Trophoblast cell (in vitro differentiated cells and primary cell): ENCODE data around the gene HMGCR.

Experiments used
- DNase-seq, 2 donors: peaks; one replicate each; pipeline ENCODE4 v3.0.0-alpha.2; 2016
- H2AFZ ChIP-seq: 2 replicates; pipeline ENCODE4 v1.6.1; 2013; ENCODE audit warnings: low read length, moderate library complexity, mild to moderate bottlenecking; ENCODE audit not compliant: insufficient read depth, poor library complexity
- H2AK5ac ChIP-seq: 2 replicates; pipeline ENCODE4 v1.6.1; 2013; ENCODE audit warnings: mild to moderate bottlenecking, low read length
- H2BK120ac ChIP-seq: 2 replicates; pipeline ENCODE4 v1.6.1; 2013; ENCODE audit warnings: low read length, mild to moderate bottlenecking, moderate library complexity; ENCODE audit not compliant: insufficient read depth, poor library complexity
- H2BK12ac ChIP-seq: 2 replicates; pipeline ENCODE4 v1.6.1; 2013; ENCODE audit warnings: mild to moderate bottlenecking, low read length, moderate library complexity
- H2BK5ac ChIP-seq: 2 replicates; pipeline ENCODE4 v1.6.1; 2013; ENCODE audit warnings: low read length, low read depth, moderate library complexity, mild to moderate bottlenecking; ENCODE audit not compliant: poor library complexity
- H3K14ac ChIP-seq: 2 replicates; pipeline ENCODE4 v1.6.1; 2013; ENCODE audit warnings: mild to moderate bottlenecking, low read length
- H3K18ac ChIP-seq: 2 replicates; pipeline ENCODE4 v1.6.1; 2013; ENCODE audit warnings: mild to moderate bottlenecking, low read length
- H3K23ac ChIP-seq: 2 replicates; pipeline ENCODE4 v1.6.1; 2013; ENCODE audit warnings: low read length
- H3K27ac ChIP-seq: 2 replicates; pipeline ENCODE4 v1.5.1; 2013; ENCODE audit warnings: low read depth, mild to moderate bottlenecking, inconsistent platforms, low read length, moderate library complexity
- H3K27me3 ChIP-seq: 2 replicates; pipeline ENCODE4 v1.6.1; 2013; ENCODE audit warnings: inconsistent platforms, mild to moderate bottlenecking, low read length, moderate library complexity; ENCODE audit not compliant: insufficient read depth
- H3K36me3 ChIP-seq, 2 experiments: 1 replicate in 1 of 2; 2 replicates in 1 of 2; pipeline ENCODE4 v1.6.1; 2013; ENCODE audit warnings: low read length in 2 of 2, mild to moderate bottlenecking in 2 of 2, moderate library complexity in 1 of 2; ENCODE audit not compliant: insufficient read depth in 2 of 2, control insufficient read depth in 1 of 2
- H3K4ac ChIP-seq: 2 replicates; pipeline ENCODE4 v1.6.1; 2013; ENCODE audit warnings: low read depth, mild to moderate bottlenecking, low read length, moderate library complexity
- H3K4me1 ChIP-seq, 2 experiments: 1 replicate in 1 of 2; 2 replicates in 1 of 2; pipeline ENCODE4 v1.6.1; 2013; ENCODE audit warnings: low read length in 2 of 2, mild to moderate bottlenecking in 2 of 2, moderate library complexity in 1 of 2; ENCODE audit not compliant: insufficient read depth in 2 of 2, control insufficient read depth in 1 of 2
- H3K4me2 ChIP-seq: 2 replicates; pipeline ENCODE4 v1.6.1; 2013; ENCODE audit warnings: inconsistent platforms, mild to moderate bottlenecking, low read length, moderate library complexity
- H3K4me3 ChIP-seq: 2 replicates; pipeline ENCODE4 v1.5.1; 2013; ENCODE audit warnings: mild to moderate bottlenecking, low read depth, low read length, inconsistent platforms
- H3K79me1 ChIP-seq: one replicate; pipeline ENCODE4 v1.6.1; 2013; ENCODE audit warnings: low read length
- H3K79me2 ChIP-seq: 2 replicates; pipeline ENCODE4 v1.6.1; 2013; ENCODE audit warnings: low read length, mild to moderate bottlenecking; ENCODE audit not compliant: control insufficient read depth, insufficient read depth, poor library complexity
- H3K9ac ChIP-seq: 2 replicates; pipeline ENCODE4 v1.6.1; 2013; ENCODE audit warnings: mild to moderate bottlenecking, low read length
- H3K9me3 ChIP-seq: 2 replicates; pipeline ENCODE4 v1.6.1; 2013; ENCODE audit warnings: low read depth, mild to moderate bottlenecking, control low read depth, inconsistent platforms, low read length; ENCODE audit not compliant: insufficient read depth
- H4K12ac ChIP-seq: 2 replicates; pipeline ENCODE4 v1.6.1; 2013; ENCODE audit warnings: low read depth, mild to moderate bottlenecking, low read length, moderate library complexity
- H4K8ac ChIP-seq: 2 replicates; pipeline ENCODE4 v1.6.1; 2013; ENCODE audit warnings: low read depth, mild to moderate bottlenecking, low read length, moderate library complexity
- H4K91ac ChIP-seq: one replicate; pipeline ENCODE4 v1.6.1; 2013; ENCODE audit warnings: low read depth, mild to moderate bottlenecking, low read length, moderate library complexity
- WGBS: extraction: QIAGEN DNeasy Blood & Tissue Kit; methylation state at CpG from one replicate; pipeline ENCODE4 v1.1.7; 2013; ENCODE audit warnings: missing lambda C conversion rate; ENCODE audit not compliant: insufficient read length, insufficient coverage; ENCODE audit errors: extremely low coverage; 5-methylcytosine and 5-hydroxymethylcytosine counted together

HMGCR gene

DNA sequence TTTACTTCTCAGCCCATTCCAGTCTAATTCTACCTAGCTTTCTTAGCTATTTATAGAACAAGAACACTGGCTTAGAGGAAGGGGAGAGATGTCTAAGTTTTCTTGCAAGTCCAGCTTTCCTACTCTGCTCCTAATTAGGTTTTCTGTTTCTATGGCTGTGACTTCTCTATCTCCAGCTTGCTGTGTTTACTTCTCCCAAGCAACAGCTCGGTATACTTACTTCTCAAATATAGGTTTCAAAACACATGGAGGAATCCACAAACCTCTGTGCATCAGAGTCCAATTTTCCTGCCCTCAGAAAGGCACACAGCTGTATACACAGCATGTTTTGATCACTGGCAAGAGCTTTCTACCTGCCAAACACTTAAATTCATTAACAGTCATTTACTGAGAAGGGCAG, 17.4 kb upstream of the HMGCR start:
- H2AK5ac ChIP-seq, result no peak overlapping the region
- no peak overlapping the region for H3K4ac ChIP-seq
- no peaks in the 10 kb centered on the region for H3K27me3 ChIP-seq
- no peak overlapping the region for H2BK120ac ChIP-seq
- H3K79me1 ChIP-seq, result peaks cover 5% of the 10 kb centered on the region
- no peak overlapping the region for H3K23ac ChIP-seq
- no peaks in the 10 kb centered on the region for H3K79me2 ChIP-seq
- no peak overlapping the region for H4K91ac ChIP-seq
- no peak overlapping the region for H2BK12ac ChIP-seq
- no peak overlapping the region for H2BK5ac ChIP-seq
- H3K9ac ChIP-seq, result no peak overlapping the region
- no peak overlapping the region for H3K4me3 ChIP-seq
- H3K27ac ChIP-seq, result no peak overlapping the region
- no peaks in the 10 kb centered on the region for H3K9me3 ChIP-seq
- no peak overlapping the region for H3K18ac ChIP-seq
- H3K4me1 ChIP-seq, result peaks cover 4 to 13% of the 10 kb centered on the region in 2 experiments
- no peak overlapping the region for H4K12ac ChIP-seq
- H3K36me3 ChIP-seq, result no peaks in the 10 kb centered on the region
- no peak overlapping the region for H3K4me2 ChIP-seq
- WGBS, result no CpG with 5 or more reads among the region's 1 CpG
- H2AFZ ChIP-seq, result no peak overlapping the region
- no peak overlapping the region for H4K8ac ChIP-seq
- no peak overlapping the region for H3K14ac ChIP-seq
- DNase-seq, result no peak

DNA sequence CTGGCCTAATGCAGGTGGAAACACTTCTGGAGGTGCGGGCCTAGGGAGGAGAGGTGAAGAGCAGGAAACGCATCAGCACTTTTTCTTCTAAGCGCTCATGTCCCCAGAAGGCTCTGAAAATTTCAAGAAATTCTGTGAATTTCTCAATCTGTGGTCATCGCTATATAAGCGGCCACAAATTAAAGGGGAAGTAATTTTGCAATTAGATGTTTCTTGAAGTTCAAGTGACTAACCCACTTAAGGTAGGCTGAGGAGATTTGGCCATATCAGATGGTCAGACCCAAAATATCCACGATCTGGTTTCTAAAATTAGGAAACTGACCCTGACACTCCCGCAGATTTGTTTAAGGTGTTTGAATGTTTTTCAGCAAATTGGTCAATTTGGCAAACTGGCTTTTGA, 16.6 kb upstream of the HMGCR start:
- H3K14ac ChIP-seq, result no peak overlapping the region
- no peak overlapping the region for H2AK5ac ChIP-seq
- peak; percentile 39 to 63 for DNase-seq
- H4K8ac ChIP-seq, result no peak overlapping the region
- H3K4me3 ChIP-seq, result no peak overlapping the region
- H3K36me3 ChIP-seq, result no peaks in the 10 kb centered on the region
- H3K4me1 ChIP-seq, result peaks cover 4 to 13% of the 10 kb centered on the region in 2 experiments
- H3K18ac ChIP-seq, result no peak overlapping the region
- H3K9me3 ChIP-seq, result no peaks in the 10 kb centered on the region
- no peak overlapping the region for H2BK120ac ChIP-seq
- H4K91ac ChIP-seq, result no peak overlapping the region
- H3K9ac ChIP-seq, result no peak overlapping the region
- H3K79me2 ChIP-seq, result no peaks in the 10 kb centered on the region
- peaks cover 5% of the 10 kb centered on the region for H3K79me1 ChIP-seq
- peak overlapping the region; percentile 69 for H3K27ac ChIP-seq
- no peaks in the 10 kb centered on the region for H3K27me3 ChIP-seq
- no peak overlapping the region for H2BK5ac ChIP-seq
- H3K4ac ChIP-seq, result no peak overlapping the region
- H3K23ac ChIP-seq, result no peak overlapping the region
- WGBS, result no CpG with 5 or more reads among the region's 7 CpGs
- H2BK12ac ChIP-seq, result peak overlapping the region; percentile 23
- H2AFZ ChIP-seq, result no peak overlapping the region
- H4K12ac ChIP-seq, result no peak overlapping the region
- no peak overlapping the region for H3K4me2 ChIP-seq

DNA sequence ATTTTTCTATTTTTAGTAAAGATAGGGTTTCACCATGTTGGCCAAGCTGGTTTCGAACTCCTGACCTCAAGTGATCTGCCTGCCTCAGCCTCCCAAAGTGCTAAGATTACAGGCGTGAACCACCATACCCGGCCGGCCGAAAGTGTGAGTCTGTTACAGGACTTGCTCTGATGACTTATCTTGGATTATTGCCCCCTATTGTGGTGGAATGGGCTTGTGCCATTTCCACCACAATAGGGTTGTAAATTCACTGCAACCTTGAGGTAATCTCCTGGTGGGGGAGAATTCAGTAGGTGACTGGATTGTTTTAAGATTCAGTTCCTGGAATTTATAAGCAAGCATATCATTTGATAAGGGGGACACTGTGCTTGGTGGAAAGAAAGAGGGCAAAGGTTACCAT, 15.0 kb upstream of the HMGCR start:
- H3K79me2 ChIP-seq, result no peaks in the 10 kb centered on the region
- no peak overlapping the region for H3K9ac ChIP-seq
- no peak overlapping the region for H3K27ac ChIP-seq
- H3K79me1 ChIP-seq, result peaks cover 5% of the 10 kb centered on the region
- H3K23ac ChIP-seq, result no peak overlapping the region
- no peak overlapping the region for H4K8ac ChIP-seq
- no peak for DNase-seq
- H3K14ac ChIP-seq, result no peak overlapping the region
- H2AK5ac ChIP-seq, result no peak overlapping the region
- H3K27me3 ChIP-seq, result no peaks in the 10 kb centered on the region
- WGBS, result no CpG with 5 or more reads among the region's 5 CpGs
- H4K12ac ChIP-seq, result no peak overlapping the region
- no peaks in the 10 kb centered on the region for H3K36me3 ChIP-seq
- H2AFZ ChIP-seq, result no peak overlapping the region
- H4K91ac ChIP-seq, result no peak overlapping the region
- no peak overlapping the region for H3K18ac ChIP-seq
- H3K9me3 ChIP-seq, result no peaks in the 10 kb centered on the region
- no peak overlapping the region for H2BK120ac ChIP-seq
- H3K4me2 ChIP-seq, result no peak overlapping the region
- peak overlapping the region; percentile 16 for H2BK12ac ChIP-seq
- H3K4me1 ChIP-seq, result peaks cover 4 to 13% of the 10 kb centered on the region in 2 experiments
- no peak overlapping the region for H3K4ac ChIP-seq
- no peak overlapping the region for H2BK5ac ChIP-seq
- H3K4me3 ChIP-seq, result no peak overlapping the region

DNA sequence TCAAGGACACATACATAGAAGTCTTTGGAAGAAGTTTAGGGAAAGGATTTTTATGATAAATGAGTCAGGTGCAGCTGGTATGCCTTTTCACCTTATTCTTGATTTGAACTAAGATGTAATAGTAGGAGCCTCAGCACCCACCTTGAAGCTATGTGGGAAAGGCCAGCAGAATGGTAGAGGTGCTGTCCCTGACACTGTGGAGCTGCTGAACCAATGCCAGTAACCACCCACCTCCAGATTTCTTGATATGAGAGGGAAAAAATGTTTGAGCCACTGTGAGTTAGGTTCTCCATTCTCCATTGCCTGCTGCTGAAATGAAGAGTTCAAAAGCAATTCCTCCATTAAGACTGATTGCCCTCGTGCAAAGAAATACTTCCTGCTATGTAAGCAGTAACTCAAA, 12.2 kb upstream of the HMGCR start:
- Histone ChIP-seq H2AFZ (no peak overlapping the region), H4K12ac (no peak overlapping the region)

More for the DNA sequence above, 12.2 kb upstream of the HMGCR start:
- H3K36me3 ChIP-seq, result no peaks in the 10 kb centered on the region
- no peak overlapping the region for H3K18ac ChIP-seq
- peaks cover 5% of the 10 kb centered on the region for H3K79me1 ChIP-seq
- H3K14ac ChIP-seq, result no peak overlapping the region
- no peak overlapping the region for H3K4me3 ChIP-seq
- H3K9ac ChIP-seq, result no peak overlapping the region
- no peak overlapping the region for H4K8ac ChIP-seq
- no peaks in the 10 kb centered on the region for H3K79me2 ChIP-seq
- H2AK5ac ChIP-seq, result no peak overlapping the region
- H3K23ac ChIP-seq, result no peak overlapping the region
- no peak overlapping the region for H3K4me2 ChIP-seq
- WGBS, result no CpG with 5 or more reads among the region's 1 CpG
- no peak overlapping the region for H4K91ac ChIP-seq
- no peaks in the 10 kb centered on the region for H3K27me3 ChIP-seq
- H3K4me1 ChIP-seq, result peaks cover 4 to 12% of the 10 kb centered on the region in 2 experiments
- H3K27ac ChIP-seq, result no peak overlapping the region
- H2BK12ac ChIP-seq, result no peak overlapping the region
- no peaks in the 10 kb centered on the region for H3K9me3 ChIP-seq
- DNase-seq, result no peak
- no peak overlapping the region for H2BK5ac ChIP-seq
- H3K4ac ChIP-seq, result no peak overlapping the region
- no peak overlapping the region for H2BK120ac ChIP-seq
